HG03196 (cell line): ENCODE results near the gene PCDHGA7.
"Not testable (repeated sequence)": the region's sequence is repeated elsewhere in the genome, so short reads cannot be mapped to it uniquely, and the experiment has no call there.

Experiments used
- ATAC-seq: cut with Tn5 transposase; IDR thresholded peaks from one replicate; pipeline ENCODE4 v1.9.1; 2021; ENCODE audit not compliant: unreplicated experiment

The PCDHGA7 gene

DNA sequence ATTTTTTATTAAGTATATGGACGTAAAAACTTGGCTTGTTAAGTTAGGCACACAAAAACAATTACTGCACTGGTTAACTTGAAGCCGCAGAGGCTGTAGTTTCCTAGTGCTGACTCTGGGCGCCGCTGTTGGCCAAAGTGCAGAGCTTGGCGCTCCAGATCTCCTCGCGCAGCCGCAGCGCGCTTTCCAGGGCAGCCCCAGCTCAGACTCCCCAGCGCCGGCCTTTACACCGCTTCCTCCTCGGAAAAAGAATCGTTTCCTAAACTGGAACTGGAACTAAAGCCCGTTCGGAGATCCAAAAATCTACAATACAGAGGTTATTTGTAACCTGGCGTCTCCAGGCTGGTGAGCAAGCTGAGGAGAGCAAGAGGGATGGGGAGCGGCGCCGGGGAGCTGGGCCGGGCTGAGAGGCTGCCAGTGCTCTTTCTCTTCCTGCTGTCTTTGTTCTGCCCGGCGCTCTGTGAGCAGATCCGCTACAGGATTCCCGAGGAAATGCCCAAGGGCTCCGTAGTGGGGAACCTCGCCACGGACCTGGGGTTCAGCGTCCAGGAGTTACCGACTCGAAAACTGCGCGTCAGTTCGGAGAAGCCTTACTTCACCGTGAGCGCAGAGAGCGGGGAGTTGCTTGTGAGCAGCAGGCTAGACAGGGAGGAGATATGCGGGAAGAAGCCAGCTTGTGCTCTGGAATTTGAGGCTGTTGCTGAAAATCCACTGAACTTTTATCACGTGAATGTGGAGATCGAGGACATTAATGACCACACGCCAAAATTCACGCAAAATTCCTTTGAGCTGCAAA, 15.4 kb downstream of the PCDHGA7 start, which contains the start of gene PCDHGB5:
PCDHGB5 (plus strand) TSS at position 192 of the 796 bp plus-strand sequence; CDS start at position 373, 181 bp downstream.
- peak; percentile 96 for ATAC-seq

DNA sequence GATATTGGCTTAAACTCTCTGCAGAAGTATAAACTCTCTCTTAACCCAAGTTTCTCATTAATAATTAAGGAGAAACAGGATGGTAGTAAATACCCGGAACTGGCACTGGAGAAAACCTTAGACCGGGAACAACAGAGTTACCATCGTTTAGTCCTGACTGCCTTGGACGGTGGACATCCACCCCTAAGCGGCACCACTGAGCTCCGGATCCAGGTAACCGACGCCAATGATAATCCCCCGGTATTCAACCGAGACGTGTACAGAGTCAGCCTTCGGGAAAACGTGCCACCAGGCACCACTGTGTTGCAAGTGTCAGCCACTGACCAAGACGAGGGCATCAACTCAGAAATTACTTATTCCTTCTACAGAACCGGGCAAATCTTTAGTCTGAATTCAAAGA, 16.1 kb downstream of the PCDHGA7 start:
- no peak for ATAC-seq

GRCh38 chr5:141399555-141400258, 17.2 kb downstream of the PCDHGA7 start:
- ATAC-seq: no peak

DNA sequence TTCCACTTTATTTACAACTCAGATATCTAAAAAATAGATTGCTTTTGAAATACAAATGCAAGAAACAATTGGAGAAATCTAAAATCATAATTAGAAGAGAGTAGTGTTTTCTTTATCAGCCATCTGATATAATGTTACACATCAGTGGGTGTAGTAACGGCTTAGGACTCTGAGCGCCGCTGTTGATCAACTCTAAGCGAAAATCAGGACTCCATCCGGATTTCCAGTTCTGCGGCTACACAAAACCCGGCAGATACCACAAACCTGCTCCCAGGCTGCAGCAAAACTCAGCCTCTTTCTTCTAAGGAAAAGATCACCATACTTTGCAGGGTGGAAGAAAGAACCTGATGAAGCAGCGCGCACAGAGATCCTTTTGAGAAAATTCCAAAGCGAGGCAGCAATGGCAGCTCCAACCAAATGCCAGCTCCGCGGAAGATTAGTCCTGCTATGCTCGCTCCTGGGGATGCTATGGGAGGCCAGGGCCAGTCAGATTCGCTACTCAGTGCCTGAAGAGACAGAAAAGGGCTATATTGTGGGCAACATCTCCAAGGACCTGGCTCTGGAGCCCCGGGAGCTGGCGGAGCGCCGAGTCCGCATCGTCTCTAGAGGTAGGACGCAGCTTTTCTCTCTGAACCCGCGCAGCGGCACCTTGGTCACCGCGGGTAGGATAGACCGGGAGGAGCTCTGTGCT, 20.2 kb downstream of the PCDHGA7 start, which contains the start of gene PCDHGA9:
PCDHGA9 (plus strand) TSS at position 226 of the 691 bp plus-strand sequence; CDS start at position 401, 175 bp downstream.
- no peak for ATAC-seq

- ATAC-seq: no peak
Observed at GRCh38 chr5:141403387-141403786, 20.8 kb downstream of the PCDHGA7 start.

- ATAC-seq: not testable (repeated sequence)
Observed at GRCh38 chr5:141407790-141408505, 25.4 kb downstream of the PCDHGA7 start, which contains the start of gene PCDHGB6. Gene PCDHGB6 (plus strand): TSS chr5:141408021. CDS start chr5:141408203, 182 bp downstream.

GRCh38 chr5:141409598-141410306, 27.2 kb downstream of the PCDHGA7 start:
- no peak for ATAC-seq

DNA sequence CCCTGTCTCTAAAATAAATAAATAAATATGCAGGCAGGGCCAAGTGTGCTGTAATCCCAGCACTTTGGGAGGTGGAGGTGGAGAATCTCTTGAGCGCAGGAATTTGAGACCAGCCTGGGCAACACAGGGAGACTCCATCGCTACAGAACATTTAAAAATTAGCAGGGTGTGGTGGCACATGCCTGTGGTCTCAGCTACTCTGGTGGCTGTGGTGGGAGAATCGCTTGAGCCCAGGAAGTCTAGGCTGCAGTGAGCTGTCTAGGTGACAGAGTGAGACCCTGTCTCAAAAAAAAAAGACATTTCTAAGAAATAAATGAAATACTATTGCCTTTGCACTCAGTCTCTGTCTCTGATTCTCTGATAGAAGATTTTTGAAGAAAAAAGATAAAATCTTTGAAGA, 29.0 kb downstream of the PCDHGA7 start:
- ATAC-seq: no peak

- peak; percentile 63 for ATAC-seq
Observed at GRCh38 chr5:141412854-141413539, 30.5 kb downstream of the PCDHGA7 start, which contains the start of gene PCDHGA10. Gene PCDHGA10 (plus strand): TSS chr5:141412987. CDS start chr5:141413176, 189 bp downstream.

- no peak for ATAC-seq
Observed at GRCh38 chr5:141413540-141414069, 31.1 kb downstream of the PCDHGA7 start.

- ATAC-seq: not testable (repeated sequence)
Observed at GRCh38 chr5:141414548-141415274, 32.2 kb downstream of the PCDHGA7 start.

GRCh38 chr5:141415275-141415618, 32.7 kb downstream of the PCDHGA7 start:
- not testable (repeated sequence) for ATAC-seq

GRCh38 chr5:141417494-141418172, 35.1 kb downstream of the PCDHGA7 start, which contains the start of gene PCDHGB7:
Gene PCDHGB7 (plus strand): TSS chr5:141417677. CDS start chr5:141417860, 183 bp downstream.
- ATAC-seq: peak; percentile 77

- ATAC-seq: no peak
Observed at GRCh38 chr5:141419074-141419880, 36.7 kb downstream of the PCDHGA7 start.

- no peak for ATAC-seq
Observed at GRCh38 chr5:141420855-141421488, 38.4 kb downstream of the PCDHGA7 start, which contains the start of gene PCDHGA11. Gene PCDHGA11 (plus strand): TSS chr5:141421051. CDS start chr5:141421228, 177 bp downstream.

- ATAC-seq: no peak
Observed at GRCh38 chr5:141421489-141421855, 38.9 kb downstream of the PCDHGA7 start.
